ENCODE data around the gene RSBN1. TPM values are rescaled to one million over a fixed set of nuclear protein-coding genes. Genes with fewer than 3 reads are reported as not detected.
A peak's percentile ranks its signal among the peaks of the same experiment; 100 is the strongest.

The RSBN1 gene
- total and polyA plus RNA-seq, 2 experiments from 2014 or later, result 7.5 to 8.7 TPM

GRCh38 chr1:113858982-113859381 lies 46.7 kb upstream of the RSBN1 start:
- no peaks in the 10 kb centered on the region for H3K9me2 ChIP-seq (ENCODE audit: insufficient read depth)
- H3K27me3 ChIP-seq (replicated peaks; ENCODE audit: insufficient read depth), result no peaks in the 10 kb centered on the region
- DNase-seq, result no peak
- no peaks in the 10 kb centered on the region for H3K36me3 ChIP-seq (ENCODE audit: low read depth)
- peak overlapping the region; percentile 60; the same call in 1 of the 2 replicates for H3K4me3 ChIP-seq
- in situ Hi-C loops (cut with MboI), result no loop called here
- H3K27ac ChIP-seq, result no peak overlapping the region
- H3K4me2 ChIP-seq (ENCODE audit: unreplicated experiment), result peak overlapping the region; percentile 79
- no peaks in the 10 kb centered on the region for H4K20me1 ChIP-seq (ENCODE audit: insufficient read depth)
- no peak for TF ChIP-seq EZH2 (IDR thresholded peaks at IDR 0.05; ENCODE audit: insufficient read depth, poor library complexity, severe bottlenecking)
- no peak for TF ChIP-seq EZH2phosphoT487 (IDR thresholded peaks at IDR 0.05; ENCODE audit: insufficient read depth, low read depth)
- H3K4me1 ChIP-seq (ENCODE audit: insufficient read depth), result peaks cover 34% of the 10 kb centered on the region
- H2AFZ ChIP-seq, result peak overlapping the region; percentile 88
- peak overlapping the region; percentile 44; the same call in 1 of the 2 replicates for H3K9ac ChIP-seq
- H3K79me2 ChIP-seq (ENCODE audit: insufficient read depth), result no peaks in the 10 kb centered on the region
- H3K9me3 ChIP-seq (ENCODE audit: low read depth), result no peaks in the 10 kb centered on the region
- H3F3A ChIP-seq (ENCODE audit: insufficient read depth), result no peaks in the 10 kb centered on the region
- 77% methylated on average over 1 of the region's 1 CpG for WGBS, 2 experiments (ENCODE audit: low coverage in 1 of 2, low lambda C conversion rate in 2 of 2, missing lambda C conversion rate in 2 of 2)

- H3F3A ChIP-seq (ENCODE audit: insufficient read depth), result no peaks in the 10 kb centered on the region
- H3K4me3 ChIP-seq, result no peak overlapping the region
- no peak for TF ChIP-seq EZH2 (IDR thresholded peaks at IDR 0.05; ENCODE audit: insufficient read depth, poor library complexity, severe bottlenecking)
- TF ChIP-seq EZH2phosphoT487 (IDR thresholded peaks at IDR 0.05; ENCODE audit: insufficient read depth, low read depth), result no peak
- H3K27me3 ChIP-seq (replicated peaks; ENCODE audit: insufficient read depth), result no peaks in the 10 kb centered on the region
- in situ Hi-C loops (cut with MboI), result no loop called here
- H3K4me1 ChIP-seq (ENCODE audit: insufficient read depth), result peaks cover 34% of the 10 kb centered on the region
- H3K9me2 ChIP-seq (ENCODE audit: insufficient read depth), result no peaks in the 10 kb centered on the region
- no peaks in the 10 kb centered on the region for H3K36me3 ChIP-seq (ENCODE audit: low read depth)
- no peak overlapping the region for H3K4me2 ChIP-seq (ENCODE audit: unreplicated experiment)
- no peak overlapping the region for H3K27ac ChIP-seq
- no peaks in the 10 kb centered on the region for H3K79me2 ChIP-seq (ENCODE audit: insufficient read depth)
- no peaks in the 10 kb centered on the region for H3K9me3 ChIP-seq (ENCODE audit: low read depth)
- WGBS, 2 experiments (ENCODE audit: low coverage in 1 of 2, low lambda C conversion rate in 2 of 2, missing lambda C conversion rate in 2 of 2), result 86 to 88% methylated on average over 3 of the region's 3 CpGs
- H4K20me1 ChIP-seq (ENCODE audit: insufficient read depth), result no peaks in the 10 kb centered on the region
- no peak overlapping the region for H3K9ac ChIP-seq
- H2AFZ ChIP-seq, result peak overlapping the region; percentile 36; the same call in 1 of the 2 replicates
- DNase-seq, result no peak
Measured at GRCh38 chr1:113858418-113858817, 46.1 kb upstream of the RSBN1 start.

DNA sequence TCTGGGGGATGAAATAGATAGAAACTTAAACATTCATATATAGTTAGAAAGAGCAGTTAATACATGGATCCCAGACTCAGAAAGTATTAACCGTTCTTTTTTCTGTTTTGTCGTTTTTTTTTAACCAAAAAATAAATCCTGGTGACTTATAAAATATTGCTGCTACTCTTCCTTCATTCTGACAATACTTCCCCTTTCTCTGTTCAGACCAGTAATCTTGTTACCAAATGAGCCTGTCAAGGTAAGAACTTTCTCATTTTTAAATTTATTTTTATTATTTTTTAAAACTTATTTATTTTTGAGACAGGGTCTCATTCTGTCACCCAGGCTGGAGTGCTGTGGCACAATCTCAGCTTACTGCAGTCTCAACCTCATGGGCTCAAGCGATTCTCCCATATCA lies 45.5 kb upstream of the RSBN1 start:
- no peaks in the 10 kb centered on the region for H3K79me2 ChIP-seq (ENCODE audit: insufficient read depth)
- no peak overlapping the region for H3K4me2 ChIP-seq (ENCODE audit: unreplicated experiment)
- no peaks in the 10 kb centered on the region for H4K20me1 ChIP-seq (ENCODE audit: insufficient read depth)
- H3K4me1 ChIP-seq (ENCODE audit: insufficient read depth), result peaks cover 34% of the 10 kb centered on the region
- no peak overlapping the region for H3K9ac ChIP-seq
- H3K9me3 ChIP-seq (ENCODE audit: low read depth), result no peaks in the 10 kb centered on the region
- no peaks in the 10 kb centered on the region for H3K27me3 ChIP-seq (replicated peaks; ENCODE audit: insufficient read depth)
- in situ Hi-C loops (cut with MboI), result no loop called here
- H3F3A ChIP-seq (ENCODE audit: insufficient read depth), result no peaks in the 10 kb centered on the region
- no peak for DNase-seq
- no peak overlapping the region for H2AFZ ChIP-seq
- TF ChIP-seq EZH2phosphoT487 (IDR thresholded peaks at IDR 0.05; ENCODE audit: insufficient read depth, low read depth), result no peak
- TF ChIP-seq EZH2 (IDR thresholded peaks at IDR 0.05; ENCODE audit: insufficient read depth, poor library complexity, severe bottlenecking), result no peak
- no peaks in the 10 kb centered on the region for H3K9me2 ChIP-seq (ENCODE audit: insufficient read depth)
- 96 to 100% methylated on average over 3 of the region's 3 CpGs for WGBS, 2 experiments (ENCODE audit: low coverage in 1 of 2, low lambda C conversion rate in 2 of 2, missing lambda C conversion rate in 2 of 2)
- no peaks in the 10 kb centered on the region for H3K36me3 ChIP-seq (ENCODE audit: low read depth)
- H3K4me3 ChIP-seq, result no peak overlapping the region
- no peak overlapping the region for H3K27ac ChIP-seq

- Histone ChIP-seq H3K36me3 (ENCODE audit: low read depth) (no peaks in the 10 kb centered on the region), H3K27me3 (replicated peaks; ENCODE audit: insufficient read depth) (no peaks in the 10 kb centered on the region), H3K4me2 (ENCODE audit: unreplicated experiment) (no peak overlapping the region), H3F3A (ENCODE audit: insufficient read depth) (no peaks in the 10 kb centered on the region), H3K4me1 (ENCODE audit: insufficient read depth) (peaks cover 29% of the 10 kb centered on the region), H3K9me3 (ENCODE audit: low read depth) (no peaks in the 10 kb centered on the region), H3K79me2 (ENCODE audit: insufficient read depth) (no peaks in the 10 kb centered on the region), H3K9me2 (ENCODE audit: insufficient read depth) (no peaks in the 10 kb centered on the region), H4K20me1 (ENCODE audit: insufficient read depth) (no peaks in the 10 kb centered on the region), H2AFZ (peak overlapping the region; percentile 52), H3K9ac (no peak overlapping the region), H3K4me3 (no peak overlapping the region), H3K27ac (no peak overlapping the region)
- WGBS, 2 experiments (ENCODE audit: low coverage in 1 of 2, low lambda C conversion rate in 2 of 2, missing lambda C conversion rate in 2 of 2), result 82 to 90% methylated on average over 2 of the region's 2 CpGs
- TF ChIP-seq EZH2 (IDR thresholded peaks at IDR 0.05; ENCODE audit: insufficient read depth, poor library complexity, severe bottlenecking) (no peak), EZH2phosphoT487 (IDR thresholded peaks at IDR 0.05; ENCODE audit: insufficient read depth, low read depth) (no peak)
- DNase-seq, result no peak
- in situ Hi-C loops (cut with MboI), result no loop called here
Measured at GRCh38 chr1:113856401-113856790, 44.1 kb upstream of the RSBN1 start.
